Endothelial cell of umbilical vein (primary cell): Measurements from ENCODE around the gene UBTD1. TPM values are rescaled to one million over a fixed set of nuclear protein-coding genes. Genes with fewer than 3 reads are reported as not detected.

Experiments
- BruUV-seq: library from RNA; stranded (reverse); fragments of 400-500 nt; replicated peaks from 2 replicates; lab custom pipeline; 2021; lab: Mats Ljungman, UMichigan
- CTCF ChIA-PET: fragments of 300-600, 350-600 bp; sonication (Branson Sonifier 250); formaldehyde crosslinking; loops from one replicate; lab custom pipeline; 2021; ENCODE audit warnings: antibody characterized with exemption, inconsistent platforms; lab: Charles Lee
- POLR2A ChIA-PET: fragments of 300-600, 350-600 bp; sonication (Branson Sonifier 250); formaldehyde crosslinking; loops from one replicate; lab custom pipeline; 2021; ENCODE audit warnings: antibody characterized with exemption, inconsistent platforms; lab: Charles Lee
- DNase-seq: peaks from one replicate; pipeline ENCODE4 v3.0.0-alpha.2; 2011; ENCODE audit warnings: low read depth, low spot score
- FAIRE-seq: peaks from 2 replicates; lab custom pipeline; 2011; peaks lifted over from hg19 to GRCh38; lab: Jason Lieb, UNC
- H2AFZ ChIP-seq: 2 replicates; pipeline ENCODE4 v1.6.0; 2012; ENCODE audit warnings: low read depth, low read length, control low read depth, inconsistent platforms
- H3K27ac ChIP-seq: 2 replicates; pipeline ENCODE4 v1.5.1; 2011; ENCODE audit warnings: low read depth, mild to moderate bottlenecking, control low read depth, low read length, moderate library complexity; ENCODE audit not compliant: insufficient read depth
- H3K27me3 ChIP-seq, 2 experiments: 2 replicates each; pipeline versions ENCODE4 v1.6.0 to v1.6.1; 2011; ENCODE audit warnings: low read length in 2 of 2, mixed read lengths in 1 of 2; ENCODE audit not compliant: control insufficient read depth in 2 of 2, insufficient read depth in 2 of 2
- H3K36me3 ChIP-seq, 2 experiments: 2 replicates in 1 of 2; 3 replicates in 1 of 2; pipeline ENCODE4 v1.5.1; 2011; ENCODE audit warnings: low read length in 2 of 2, mild to moderate bottlenecking in 1 of 2, moderate library complexity in 1 of 2; ENCODE audit not compliant: control insufficient read depth in 2 of 2, insufficient read depth in 2 of 2; ENCODE audit errors: extremely low read depth in 1 of 2
- H3K4me1 ChIP-seq: 3 replicates; pipeline ENCODE4 v1.5.1; 2011; ENCODE audit warnings: mild to moderate bottlenecking, low read length; ENCODE audit not compliant: control insufficient read depth, insufficient read depth; ENCODE audit errors: extremely low read depth
- H3K4me2 ChIP-seq: 2 replicates; pipeline ENCODE4 v1.6.1; 2011; ENCODE audit warnings: low read length, control low read depth, mixed read lengths; ENCODE audit not compliant: insufficient read depth
- H3K4me3 ChIP-seq, 3 experiments: fragments of 200-600 bp in 1 of 3; sonication (generic), shearing (Covaris generic) in 1 of 3; replicated peaks in 1 of 3; 2 replicates each; pipeline ENCODE4 v1.5.1; 2011 to 2016; ENCODE audit warnings: control low read depth in 3 of 3, low read length in 3 of 3, mild to moderate bottlenecking in 2 of 3, inconsistent platforms in 1 of 3, low read depth in 1 of 3, moderate library complexity in 1 of 3; ENCODE audit not compliant: insufficient read depth in 1 of 3
- H3K79me2 ChIP-seq: 2 replicates; pipeline ENCODE4 v1.6.0; 2012; ENCODE audit warnings: low read length, inconsistent platforms; ENCODE audit not compliant: control insufficient read depth, insufficient read depth
- H3K9ac ChIP-seq: replicated peaks from 2 replicates; pipeline ENCODE3; 2011; ENCODE audit warnings: low read length, control low read depth; ENCODE audit not compliant: insufficient read depth; ENCODE audit errors: extremely low read depth
- H3K9me1 ChIP-seq: replicated peaks from 3 replicates; pipeline ENCODE4 v1.6.0; 2011; ENCODE audit warnings: mild to moderate bottlenecking, low read length; ENCODE audit not compliant: control insufficient read depth, insufficient read depth; ENCODE audit errors: extremely low read depth
- H3K9me3 ChIP-seq: replicated peaks from 2 replicates; pipeline ENCODE4 v1.5.1; 2012; ENCODE audit warnings: low read length, inconsistent platforms; ENCODE audit not compliant: control insufficient read depth, insufficient read depth
- H4K20me1 ChIP-seq: replicated peaks from 2 replicates; pipeline ENCODE3; 2011; ENCODE audit warnings: mild to moderate bottlenecking, low read length; ENCODE audit not compliant: control insufficient read depth, insufficient read depth; ENCODE audit errors: extremely low read depth
- CTCF ChIP-seq, 2 donors: IDR thresholded peaks; 1 replicate in 1 of 2; 2 replicates in 1 of 2; pipeline ENCODE4 v1.5.1; 2011; ENCODE audit warnings: low read length in 2 of 2, mild to moderate bottlenecking in 2 of 2, moderate library complexity in 2 of 2, control low read depth in 1 of 2, inconsistent platforms in 1 of 2, low read depth in 1 of 2; ENCODE audit not compliant: insufficient read depth in 1 of 2; ENCODE audit errors: extremely low read depth in 1 of 2
- EZH2 ChIP-seq: IDR thresholded peaks from 2 replicates; pipeline ENCODE4 v1.6.1; 2012; ENCODE audit warnings: borderline replicate concordance, low read depth, mild to moderate bottlenecking, moderate library complexity, low read length, inconsistent platforms; ENCODE audit not compliant: severe bottlenecking
- FOS ChIP-seq: IDR thresholded peaks from 2 replicates; pipeline ENCODE4 v1.6.1; 2011; ENCODE audit warnings: mild to moderate bottlenecking, low read length, moderate library complexity, borderline replicate concordance; ENCODE audit not compliant: insufficient read depth
- GATA2 ChIP-seq: IDR thresholded peaks from 2 replicates; pipeline ENCODE4 v1.7.0; 2011; ENCODE audit warnings: low read depth, mild to moderate bottlenecking, moderate library complexity, mixed read lengths, low read length; ENCODE audit not compliant: insufficient read length, insufficient read depth
- JUN ChIP-seq: IDR thresholded peaks from 2 replicates; pipeline ENCODE4 v1.6.1; 2011; ENCODE audit warnings: borderline replicate concordance, low read depth; ENCODE audit not compliant: insufficient read length, insufficient read depth
- MAX ChIP-seq: IDR thresholded peaks from 2 replicates; pipeline ENCODE4 v1.6.1; 2011; ENCODE audit not compliant: insufficient read depth, insufficient read length
- MYC ChIP-seq: IDR thresholded peaks from one replicate; pipeline ENCODE4 v1.6.1; 2011; ENCODE audit warnings: mild to moderate bottlenecking, low read depth, low read length
- POLR2A ChIP-seq: IDR thresholded peaks from 2 replicates; pipeline ENCODE4 v1.6.1; 2012; ENCODE audit warnings: low read depth, mild to moderate bottlenecking, control low read depth, low read length
- POLR2AphosphoS5 ChIP-seq: IDR thresholded peaks from 2 replicates; pipeline ENCODE4 v1.6.1; 2012; ENCODE audit warnings: low read depth, mild to moderate bottlenecking, control low read depth, low read length, moderate library complexity; ENCODE audit not compliant: insufficient read depth
- dilution Hi-C: fragments of 300-500 bp; cut with MboI; formaldehyde crosslinking; loops from one replicate; pipeline ENCODE4 v1.15.0; 2019; ENCODE audit warnings: low sequenced_read_pairs; ENCODE audit not compliant: extremely low pct_ligation_motif_present
- intact Hi-C: fragments of 100-400 bp; cut with micrococcal nuclease; formaldehyde crosslinking; loops from one replicate; pipeline ENCODE4 v1.10.0; 2022
- polyA plus RNA-seq, 4 experiments: library from polyadenylated mRNA; depleted of rRNA in 3 of 4; stranded (reverse) in 3 of 4; unstranded in 1 of 4; fragments of >200 nt; gene quantifications; 2 replicates each; pipeline versions ENCODE4 v1.2.1 to v1.2.3, GENCODE V29; 2011 to 2012; ENCODE audit warnings: missing spikeins in 1 of 4
- total RNA-seq: library from RNA; stranded (reverse); gene quantifications from 2 replicates; pipeline ENCODE4 v1.2.3, GENCODE V29; 2021

UBTD1 gene
- total and polyA plus RNA-seq, 2 donors (not counting 3 experiments of a cell fraction or from before 2014, with no cell fraction given) = 42.6 to 63.7 TPM

- no peak for DNase-seq
- H3K79me2 ChIP-seq = no peaks in the 10 kb centered on the region
- H3K4me3 ChIP-seq = no peak overlapping the region
- no peaks in the 10 kb centered on the region for H3K27me3 ChIP-seq
- peaks cover 19% of the 10 kb centered on the region for H3K4me1 ChIP-seq
- no peaks in the 10 kb centered on the region for H3K9me3 ChIP-seq
- BruUV-seq = no TSS peak
- no peak overlapping the region for H3K9ac ChIP-seq
- ChIA-PET CTCF (interaction anchor here (6.6 kb wide), 1 partner anchor 15 kb away, joined by 159 read pairs; no protein-coding TSS in a partner anchor), POLR2A (no interaction called here)
- TF ChIP-seq MYC (no peak), GATA2 (no peak), POLR2AphosphoS5 (no peak), CTCF (IDR thresholded peaks at IDR 0.05; ENCODE audit: extremely low read depth in 1 of 2, insufficient read depth in 1 of 2, low read depth in 1 of 2, low read length in 2 of 2) (no peak), JUN (no peak), MAX (no peak), POLR2A (no peak), FOS (no peak), EZH2 (no peak)
- peaks cover 0 to 2% of the 10 kb centered on the region in 2 experiments for H3K36me3 ChIP-seq
- H4K20me1 ChIP-seq = no peaks in the 10 kb centered on the region
- H3K9me1 ChIP-seq = no peaks in the 10 kb centered on the region
- H3K4me2 ChIP-seq = no peak overlapping the region
- FAIRE-seq = no peak
- dilution Hi-C loops = no loop called here
- intact Hi-C loops = no loop called here
- H3K27ac ChIP-seq = no peak overlapping the region
- no peak overlapping the region for H2AFZ ChIP-seq
These were observed 50.2 kb downstream of the UBTD1 start for GRCh38 chr10:97548828-97549455.
